Endometrium (tissue), 2 donors: ENCODE data around the gene NSF.
"Not testable (repeated sequence)": the region's sequence is repeated elsewhere in the genome, so short reads cannot be mapped to it uniquely, and the experiment has no call there.

Source experiments
- FAIRE-seq: peaks from 2 replicates; lab custom pipeline; 2012; peaks lifted over from hg19 to GRCh38; lab: Jason Lieb, UNC
- donor health status: control.
- donor health status: control.

Gene NSF

DNA sequence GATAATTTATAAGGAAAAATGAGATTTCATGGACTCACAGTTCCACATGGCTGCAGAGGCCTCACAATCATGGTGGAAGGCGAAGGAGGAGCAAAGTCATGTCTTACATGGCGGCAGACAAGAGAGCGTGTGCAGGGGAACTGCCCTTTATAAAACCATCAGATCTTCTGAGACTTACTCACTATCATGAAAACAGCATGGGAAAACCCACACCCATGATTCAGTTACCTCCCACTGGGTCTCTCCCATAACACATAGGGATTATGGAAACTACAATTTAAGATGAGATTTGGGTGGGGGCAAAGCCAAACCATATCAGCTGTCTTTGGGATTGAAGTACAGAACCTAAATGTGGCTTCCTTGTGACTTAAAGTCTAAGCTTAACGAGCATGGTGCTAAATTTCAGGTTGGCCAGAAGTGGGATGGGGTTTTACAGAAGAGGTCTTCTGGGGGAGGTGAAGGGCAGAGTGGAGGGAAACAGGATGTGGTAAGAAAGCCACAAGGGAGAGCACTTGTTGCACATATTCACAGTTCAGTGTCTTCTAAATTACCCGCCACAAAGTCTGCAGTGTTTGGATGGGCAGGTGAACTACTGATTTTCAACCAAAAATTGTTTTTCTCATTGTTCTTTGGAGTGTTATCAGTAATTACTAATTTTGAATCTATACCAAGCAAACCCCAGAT is 38.4 kb downstream of the NSF start:
- FAIRE-seq, result not testable (repeated sequence)

DNA sequence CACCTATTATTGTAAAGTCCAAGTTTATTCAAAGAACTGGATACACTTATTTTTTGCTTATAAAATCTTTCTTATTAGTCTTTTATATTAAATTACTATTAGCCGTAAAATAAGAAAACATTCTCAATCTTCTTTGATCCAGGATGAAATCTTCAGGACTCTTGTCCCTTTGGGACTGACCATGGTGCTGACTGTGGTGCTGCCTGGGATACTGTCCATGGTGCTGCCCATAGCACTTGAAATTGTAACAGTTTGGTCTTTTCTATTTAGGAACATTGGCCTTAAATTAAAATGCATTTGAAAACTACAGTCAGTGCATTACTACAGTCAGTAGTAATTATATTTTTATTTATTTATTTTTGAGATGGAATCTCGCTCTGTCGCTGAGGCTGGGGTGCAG is 41.7 kb downstream of the NSF start:
- FAIRE-seq, result peak; percentile 95

DNA sequence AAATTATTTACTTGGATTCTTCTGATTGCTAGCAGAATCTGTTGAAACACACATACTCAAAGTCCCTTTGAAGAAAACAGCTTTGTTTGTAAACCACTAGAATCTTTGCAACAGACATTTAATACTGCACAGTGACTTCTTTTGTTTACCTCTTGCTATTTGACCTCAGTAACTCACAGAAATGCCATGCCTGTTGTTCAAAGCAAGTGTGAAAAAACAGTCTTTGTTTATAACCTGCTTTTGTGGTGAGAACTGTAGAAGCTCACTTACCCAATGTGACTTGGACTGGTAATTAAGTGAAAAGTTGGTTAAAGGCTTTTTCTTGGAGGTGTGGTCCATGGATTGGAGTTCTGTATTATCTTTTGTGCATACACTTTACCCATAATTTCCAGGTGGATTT is 44.4 kb downstream of the NSF start:
- FAIRE-seq, result not testable (repeated sequence)

DNA sequence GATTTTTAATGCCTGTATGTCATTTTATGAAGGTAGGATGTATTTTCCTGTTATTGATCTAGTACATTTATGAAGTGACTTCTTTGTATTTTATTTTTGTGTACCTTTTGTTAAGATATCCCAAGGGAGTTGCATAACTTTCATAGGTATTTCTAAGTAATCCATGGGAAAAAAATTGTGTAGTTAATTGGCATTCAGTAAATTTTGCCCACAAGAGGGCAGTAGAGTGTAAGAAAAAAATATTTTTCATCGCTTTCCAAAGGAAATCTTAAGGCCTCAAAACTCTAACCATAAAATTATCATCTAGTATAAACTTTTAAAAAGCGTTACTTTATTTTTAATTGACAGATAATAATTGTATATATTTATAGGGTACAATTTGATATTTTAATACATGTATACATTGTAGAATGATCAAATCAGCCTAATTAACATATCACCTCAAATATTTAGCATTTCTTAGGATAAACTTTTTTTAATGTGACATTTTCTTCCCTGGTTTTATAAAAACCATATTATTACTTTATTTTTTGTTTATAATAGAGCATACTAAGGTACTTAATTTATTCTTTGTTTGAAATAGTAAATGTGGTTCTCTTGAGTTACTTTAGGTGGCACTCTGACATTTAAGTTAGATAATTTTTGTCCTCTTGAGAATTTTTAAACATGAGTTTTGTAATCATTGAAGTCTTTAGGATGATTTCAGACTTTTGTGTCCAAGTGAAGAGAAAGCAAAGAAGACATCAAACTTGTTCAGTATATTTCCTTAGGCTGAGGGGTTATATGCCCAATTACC is 51.6 kb downstream of the NSF start:
- peak; percentile 99 for FAIRE-seq

DNA sequence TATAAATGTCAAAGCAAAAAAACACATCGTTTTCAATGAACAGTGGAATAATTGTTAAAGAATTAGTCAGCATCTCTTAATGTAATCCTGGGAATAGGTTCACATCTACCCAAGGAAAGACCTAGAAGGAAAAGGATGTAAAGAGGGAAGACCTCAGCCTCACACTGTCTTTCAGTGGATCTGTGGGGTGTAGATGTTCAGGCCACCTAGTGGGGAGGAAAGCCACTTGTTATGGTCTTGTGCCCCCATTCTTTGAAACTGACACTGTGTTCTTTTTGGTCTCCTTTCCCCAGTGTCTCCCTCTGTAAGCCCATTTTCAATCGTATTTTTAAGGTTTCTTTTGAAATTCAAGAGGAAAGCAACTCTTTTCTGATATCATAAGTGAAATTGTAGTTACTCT is 56.8 kb downstream of the NSF start:
- FAIRE-seq, result not testable (repeated sequence)

DNA sequence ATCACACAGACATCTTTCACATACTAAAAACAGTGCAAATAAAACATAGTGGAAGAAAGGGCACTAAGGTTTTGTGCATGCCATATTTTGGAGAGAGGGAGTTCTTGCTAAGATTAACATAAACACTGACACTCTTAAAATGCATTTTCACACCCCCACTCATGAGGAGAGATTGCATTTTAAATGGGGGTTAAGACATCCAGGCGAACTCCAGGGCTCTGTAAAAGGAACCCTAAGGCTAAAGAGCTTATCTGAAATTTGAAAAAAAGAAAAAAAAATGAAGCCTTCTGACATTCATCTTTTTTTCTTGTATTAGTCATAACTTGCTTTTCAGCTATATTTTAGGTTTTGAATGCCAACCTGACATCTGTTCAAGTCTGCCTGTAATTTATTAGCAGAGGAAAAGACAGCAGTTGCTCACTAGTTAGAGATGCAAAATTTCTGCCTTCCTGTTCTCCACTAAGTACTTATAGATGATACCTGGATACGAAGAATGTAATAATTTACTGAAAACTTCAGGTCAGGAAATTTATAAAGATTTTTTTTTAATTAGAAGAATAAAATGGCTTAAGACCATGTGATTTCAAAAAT is 57.3 kb downstream of the NSF start:
- not testable (repeated sequence) for FAIRE-seq

DNA sequence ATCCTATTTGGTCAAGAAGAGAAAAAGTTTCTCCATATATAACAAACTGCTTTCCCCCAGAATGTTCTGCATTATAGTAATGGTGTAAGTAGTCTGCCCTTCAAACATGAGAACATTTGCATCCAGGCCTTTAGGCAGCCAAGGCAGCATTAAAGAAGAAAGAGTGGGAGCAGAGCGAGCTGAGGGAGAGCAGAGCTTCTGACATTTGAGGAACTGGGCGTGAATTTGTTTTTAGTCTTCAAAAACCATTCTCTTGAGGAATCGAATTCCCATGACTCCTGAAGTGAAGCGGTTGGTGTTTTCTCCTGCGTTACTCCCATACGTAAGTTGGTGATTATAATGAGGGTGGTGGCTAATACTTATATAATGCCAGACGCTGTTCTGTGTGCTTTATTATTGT is 58.8 kb downstream of the NSF start:
- FAIRE-seq, result not testable (repeated sequence)

DNA sequence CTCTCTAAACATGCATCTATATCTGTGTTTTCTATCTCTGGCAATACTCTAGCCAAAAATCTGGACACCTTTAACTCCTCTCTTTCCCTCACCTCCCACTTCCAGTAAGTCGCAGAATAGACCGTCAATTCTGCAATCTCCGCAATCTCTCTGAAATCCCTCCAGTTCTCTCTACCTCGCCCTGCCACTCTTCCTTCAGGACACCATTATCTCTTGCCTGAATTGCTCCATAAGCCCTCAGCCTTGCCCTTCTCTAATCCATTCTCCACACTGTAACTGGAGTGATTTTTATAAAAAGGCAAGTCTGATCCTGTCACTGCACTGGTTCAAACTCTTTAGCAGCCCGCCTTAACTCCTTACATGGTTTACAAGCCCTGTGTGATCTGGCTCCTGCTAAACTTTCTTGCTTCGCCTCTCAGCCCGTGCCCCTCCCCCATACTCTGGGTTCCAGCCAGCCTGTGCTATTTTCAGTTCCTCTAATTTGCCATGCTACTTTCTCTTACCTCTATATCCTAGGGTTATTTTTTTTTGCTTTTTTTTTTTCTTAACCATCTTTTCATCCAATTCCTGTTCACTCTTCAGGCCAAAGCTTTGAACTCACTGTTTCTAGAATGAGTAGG is 61.7 kb downstream of the NSF start:
- not testable (repeated sequence) for FAIRE-seq

DNA sequence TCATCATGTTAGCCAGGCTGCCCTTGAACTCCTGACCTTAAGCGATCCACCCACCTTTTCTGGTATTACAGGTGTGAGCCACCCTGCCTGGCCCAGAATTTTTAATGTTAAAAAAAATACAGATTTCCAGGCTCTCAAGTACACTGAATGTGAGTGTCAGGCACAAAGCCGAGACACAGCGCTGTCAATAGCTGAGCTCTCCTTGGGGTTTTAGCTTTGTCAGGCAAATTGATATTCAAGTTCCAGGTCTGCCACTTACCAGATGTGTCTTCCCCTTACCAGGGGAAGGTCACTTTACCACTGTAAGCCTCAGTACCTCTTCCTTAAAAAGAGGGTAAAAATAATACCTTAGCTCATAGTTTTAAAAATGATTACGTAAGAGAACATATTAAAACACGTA is 67.8 kb downstream of the NSF start:
- not testable (repeated sequence) for FAIRE-seq

DNA sequence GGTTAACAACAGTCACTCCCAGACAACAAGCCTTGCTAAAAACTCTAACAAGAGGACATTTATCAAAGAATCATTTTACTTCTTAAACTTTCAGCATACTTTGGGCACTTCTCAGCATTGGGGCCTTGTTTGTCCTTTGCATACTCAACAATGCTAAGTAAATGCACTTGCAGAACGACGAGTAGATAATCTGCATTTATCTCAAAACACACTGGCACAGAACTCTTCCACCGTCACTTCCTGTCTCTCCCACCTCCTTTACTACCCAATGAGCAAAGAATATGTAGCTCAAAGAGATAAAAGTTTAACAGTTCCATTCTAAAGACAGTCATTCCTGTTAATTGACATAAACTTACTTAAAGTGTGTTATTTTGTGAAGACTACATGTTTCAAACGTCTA is 69.2 kb downstream of the NSF start:
- not testable (repeated sequence) for FAIRE-seq

DNA sequence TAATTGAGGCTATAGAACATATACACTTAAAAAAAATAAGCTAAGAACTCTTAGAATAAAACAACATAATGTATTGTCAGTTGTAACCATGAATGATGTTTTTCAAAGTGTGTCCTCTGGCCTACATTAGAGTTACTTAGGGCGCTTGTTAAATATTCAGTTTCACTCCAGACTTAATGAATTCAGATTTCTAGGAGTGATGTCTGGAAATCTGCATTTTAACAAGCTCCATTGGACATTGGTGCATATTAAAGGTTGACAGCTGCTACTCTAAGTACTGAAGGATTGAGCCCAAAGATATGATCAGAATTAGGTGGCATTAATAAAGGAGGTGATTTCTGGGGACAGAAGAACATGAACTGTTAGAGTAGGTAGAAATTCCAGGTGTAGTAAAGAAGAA is 72.7 kb downstream of the NSF start:
- FAIRE-seq, result peak; percentile 4

DNA sequence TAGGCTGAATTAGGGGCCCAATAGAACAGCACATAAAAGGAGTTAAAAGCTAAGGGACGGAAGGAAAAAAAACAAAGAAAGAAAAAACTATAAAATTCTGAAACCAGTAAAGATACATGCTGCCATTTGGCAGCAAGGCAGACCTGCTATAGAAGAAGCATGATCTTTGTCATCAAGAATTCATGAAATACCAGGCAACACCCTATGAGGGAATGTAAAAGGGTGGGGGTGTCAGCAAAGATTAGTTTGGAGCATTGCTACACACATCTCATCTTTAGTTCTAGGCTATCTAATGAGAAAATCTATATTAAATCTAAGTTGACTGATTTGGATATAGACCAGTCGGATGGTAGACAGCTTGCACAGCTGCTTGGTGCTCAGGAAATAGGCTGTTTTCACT is 73.1 kb downstream of the NSF start:
- FAIRE-seq, result not testable (repeated sequence)

DNA sequence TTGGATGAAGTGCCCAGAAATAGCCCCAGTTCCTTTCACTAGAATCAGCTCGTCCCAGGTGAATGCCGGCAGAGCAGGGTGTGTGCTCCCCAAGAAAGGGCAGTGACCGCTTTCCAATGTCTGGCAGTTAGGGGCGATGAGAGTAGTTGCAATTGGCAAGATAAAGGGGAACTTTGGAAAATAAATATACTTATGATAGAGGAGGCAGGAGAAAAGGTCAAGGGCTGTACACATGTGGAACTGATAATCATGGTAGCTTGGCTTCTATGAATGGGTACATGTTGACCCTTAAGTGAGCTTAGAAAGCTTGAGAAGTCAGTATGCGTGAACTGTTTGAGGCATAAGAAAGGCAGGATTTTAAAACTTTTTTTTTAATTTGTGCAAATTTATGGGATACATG is 75.5 kb downstream of the NSF start:
- FAIRE-seq, result not testable (repeated sequence)

DNA sequence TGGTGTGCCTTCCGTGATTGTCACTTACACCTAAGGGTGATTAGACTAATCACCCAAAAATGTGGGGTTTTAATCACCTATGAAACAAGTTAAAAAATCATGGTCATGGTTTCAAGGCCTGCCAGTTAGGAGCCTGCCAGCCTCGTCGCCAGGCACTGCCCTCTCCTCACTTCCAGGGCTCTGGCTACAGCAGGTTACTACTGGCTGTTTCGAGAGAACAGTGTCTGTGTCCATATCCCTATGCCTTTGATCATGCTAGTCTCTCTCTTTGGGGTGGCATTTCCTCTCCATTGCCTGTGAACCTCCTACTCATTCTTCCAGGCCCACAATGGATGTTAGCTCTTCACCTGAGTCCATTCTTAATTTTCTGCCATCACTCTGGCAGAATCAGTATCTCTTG is 80.3 kb downstream of the NSF start:
- FAIRE-seq, result not testable (repeated sequence)

DNA sequence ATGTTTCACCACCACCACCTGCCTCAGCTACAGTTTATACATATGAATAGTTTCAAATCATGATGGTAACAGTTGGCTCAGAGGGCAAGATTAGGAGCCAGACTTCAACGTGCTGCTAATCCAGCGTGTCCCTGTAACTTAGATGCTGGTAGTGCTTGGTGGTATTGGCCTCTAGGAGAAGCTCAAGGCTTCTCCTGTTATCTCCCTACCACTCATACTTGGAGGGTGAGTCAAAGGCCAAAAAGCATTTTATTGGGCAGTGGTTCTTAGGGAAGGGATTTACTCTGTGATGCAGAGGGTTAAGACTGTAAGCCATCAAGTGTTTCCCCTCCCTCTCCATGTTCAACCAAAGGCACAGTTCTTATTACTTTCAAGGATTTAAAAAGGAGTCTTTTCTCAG is 82.3 kb downstream of the NSF start:
- not testable (repeated sequence) for FAIRE-seq

DNA sequence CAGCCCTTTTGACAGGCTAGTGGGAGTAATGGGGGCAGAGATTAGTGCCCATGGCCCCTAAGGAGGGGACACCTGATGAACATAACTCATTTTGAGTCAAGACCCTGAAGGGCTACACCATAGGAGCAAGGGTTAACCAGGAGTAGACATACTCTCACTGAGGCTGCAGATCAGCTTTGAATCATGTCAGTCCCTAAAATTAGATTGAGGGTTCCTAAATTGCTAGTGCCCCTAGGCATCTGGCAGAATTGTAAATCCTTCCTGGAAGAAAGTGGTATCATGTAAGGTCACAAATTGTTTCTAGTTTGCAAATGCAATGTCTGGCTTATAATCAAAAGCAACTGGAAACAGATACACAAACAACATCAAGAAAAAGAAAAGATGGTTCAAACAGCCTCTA is 87.3 kb downstream of the NSF start:
- not testable (repeated sequence) for FAIRE-seq

DNA sequence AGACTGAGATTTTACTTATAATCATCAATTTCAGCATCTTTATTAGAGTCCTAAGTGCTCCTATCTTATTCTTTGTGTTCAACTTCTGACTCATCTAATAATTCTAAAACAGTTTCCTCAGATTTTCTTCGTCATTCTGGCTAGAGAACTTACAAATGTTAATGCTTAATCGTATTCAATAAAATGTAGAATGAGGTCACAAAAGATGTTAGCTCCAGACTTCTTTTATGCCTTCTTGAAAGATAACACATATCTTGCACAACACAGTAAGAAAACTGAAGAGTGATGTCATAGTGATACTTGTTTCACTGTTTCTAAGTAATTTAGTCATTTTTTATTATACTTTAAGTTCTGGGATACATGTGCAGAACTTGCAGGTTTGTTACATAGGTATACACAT is 93.2 kb downstream of the NSF start:
- FAIRE-seq, result not testable (repeated sequence)

DNA sequence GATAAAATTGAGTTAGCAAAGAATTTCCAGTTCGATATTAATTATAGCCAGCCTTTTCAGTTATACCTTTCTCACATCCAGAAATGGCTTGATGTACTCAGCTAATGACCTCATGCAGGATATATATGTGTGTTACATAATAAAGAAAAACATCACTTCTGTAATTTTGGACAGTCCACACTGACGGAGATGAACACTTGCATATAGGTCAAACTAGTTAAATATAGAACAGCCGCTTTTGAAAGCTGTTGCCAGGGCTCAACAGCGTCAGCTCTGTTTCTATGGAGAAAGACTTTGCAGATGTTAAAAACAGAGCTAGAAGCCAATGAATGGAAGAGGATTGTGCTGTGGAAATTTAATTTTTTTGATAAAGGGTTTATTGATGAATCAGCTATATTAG is 94.8 kb downstream of the NSF start:
- peak; percentile 15 for FAIRE-seq

DNA sequence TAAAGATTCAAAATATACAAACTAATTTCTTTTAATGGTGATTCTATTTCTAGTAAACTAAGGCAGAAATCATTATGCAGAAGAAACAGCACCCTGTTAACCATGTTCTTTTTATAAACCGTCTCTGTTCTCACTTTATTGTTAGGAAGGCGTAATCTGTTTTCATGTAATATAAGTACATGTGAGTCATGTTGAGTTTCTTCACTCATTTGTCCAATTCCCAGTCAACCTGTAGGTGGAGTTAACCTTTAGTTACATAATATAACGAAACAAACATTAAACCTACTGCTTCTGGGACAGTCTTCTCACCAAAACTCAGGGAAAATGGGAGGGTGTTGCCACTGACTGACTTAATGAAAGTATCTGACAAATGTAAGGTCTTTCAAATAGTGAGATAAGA is 101.7 kb downstream of the NSF start:
- FAIRE-seq, result peak; percentile 4

DNA sequence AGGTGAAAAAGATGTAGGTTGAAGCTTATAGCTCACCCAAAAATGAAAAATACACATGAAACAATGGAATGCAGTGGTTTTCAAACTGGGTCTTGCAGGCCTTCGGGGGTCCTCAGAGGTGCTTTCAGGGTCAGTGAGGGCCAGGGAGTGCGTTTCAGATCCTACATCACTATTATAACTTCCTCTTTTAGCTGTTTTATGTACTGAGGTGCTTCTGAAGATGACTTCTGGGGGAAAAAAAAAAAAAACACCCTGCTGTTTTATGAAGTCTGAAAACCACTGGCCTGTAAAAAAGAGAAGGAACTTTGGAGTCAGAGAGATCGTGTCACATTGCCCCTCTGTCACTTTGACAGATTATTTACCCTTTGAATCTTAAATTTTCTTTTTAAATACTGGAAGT is 102.8 kb downstream of the NSF start:
- not testable (repeated sequence) for FAIRE-seq

DNA sequence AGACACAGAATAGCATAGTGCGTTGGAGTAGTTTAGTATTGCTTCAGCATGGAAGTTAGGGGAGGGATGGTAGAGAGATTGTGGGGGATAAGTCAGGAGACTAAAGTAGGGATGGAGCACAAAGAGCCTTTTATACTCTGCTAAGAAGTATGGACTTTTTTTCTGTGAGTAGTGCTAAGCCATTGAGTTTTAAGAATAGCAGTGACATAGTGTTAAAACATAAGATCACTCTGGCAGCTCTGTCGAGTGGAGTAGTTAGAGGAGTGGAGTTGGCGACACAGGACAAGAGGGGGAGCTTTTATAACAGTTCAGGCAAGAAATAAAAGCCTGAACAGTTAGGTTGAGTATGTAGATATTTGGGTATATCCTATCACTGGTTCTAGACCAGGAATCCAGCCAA is 106.1 kb downstream of the NSF start:
- not testable (repeated sequence) for FAIRE-seq

DNA sequence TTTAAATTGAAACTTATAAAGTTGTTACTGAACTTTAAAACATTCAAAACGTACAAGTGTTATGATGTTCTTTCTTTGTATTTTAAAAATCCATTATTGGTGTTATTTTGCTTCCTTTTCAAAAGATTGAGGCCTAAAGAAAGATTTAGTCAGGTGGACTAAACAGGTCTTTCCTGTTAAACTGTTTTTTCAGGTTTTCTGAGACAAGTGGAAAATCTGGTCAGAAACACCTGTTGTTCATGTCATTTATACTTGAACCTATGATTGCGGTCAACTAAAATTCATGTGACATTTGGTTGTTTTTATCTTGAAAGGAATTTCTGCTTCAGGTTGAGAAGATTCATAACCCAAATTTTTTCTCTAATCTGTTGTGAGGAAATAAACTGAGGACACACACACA is 108.5 kb downstream of the NSF start:
- FAIRE-seq, result not testable (repeated sequence)

DNA sequence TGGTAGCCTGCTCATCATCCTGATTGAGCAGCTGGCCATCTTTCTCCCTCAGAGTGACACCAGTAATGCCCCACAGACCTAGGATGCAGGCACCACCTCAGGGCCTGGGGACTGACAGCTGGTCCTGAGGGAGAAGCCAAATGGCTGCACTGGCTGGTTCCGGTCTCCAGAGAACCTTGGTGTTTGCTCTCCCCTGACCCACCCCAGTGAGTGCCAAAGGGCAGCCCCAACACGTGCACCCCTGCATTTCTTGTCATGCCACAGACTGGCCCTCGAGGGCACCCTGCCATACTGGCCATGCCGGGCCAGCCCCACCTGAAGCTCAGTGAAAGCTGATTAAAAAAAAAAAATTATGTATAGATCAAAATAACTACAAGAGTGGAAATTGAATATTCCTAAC is 127.5 kb downstream of the NSF start:
- no peak for FAIRE-seq
